H1 (cell line): ENCODE measurements around the gene ANKRD11. TPM values are rescaled to one million over a fixed set of nuclear protein-coding genes. Genes with fewer than 3 reads are reported as not detected.

ENCODE experiments used
- CTCF ChIA-PET: fragments of 300-600 bp; sonication (Branson Sonifier 250); formaldehyde crosslinking; loops from one replicate; lab custom pipeline; 2021; ENCODE audit not compliant: partially characterized antibody; lab: Charles Lee
- POLR2A ChIA-PET: fragments of 300-600 bp; sonication (Branson Sonifier 250); formaldehyde crosslinking; loops from one replicate; lab custom pipeline; 2021; ENCODE audit warnings: inconsistent platforms; ENCODE audit not compliant: partially characterized antibody; lab: Charles Lee
- DNase-seq, 2 experiments: peaks; one replicate each; pipeline versions ENCODE4 v3.0.0 to v3.0.0-alpha.2; 2010 to 2022; ENCODE audit warnings: low spot score in 2 of 2, low read depth in 1 of 2, mixed read lengths in 1 of 2
- FAIRE-seq: peaks from 2 replicates; lab custom pipeline; 2011; peaks lifted over from hg19 to GRCh38; lab: Jason Lieb, UNC
- H2AFZ ChIP-seq: 2 replicates; pipeline ENCODE4 v1.8.1; 2012; ENCODE audit warnings: low read length, inconsistent platforms
- H2AK5ac ChIP-seq: 2 replicates; pipeline ENCODE4 v1.6.1; 2013; ENCODE audit warnings: low read depth, low read length
- H2BK120ac ChIP-seq: replicated peaks from 2 replicates; pipeline ENCODE3; 2013; ENCODE audit warnings: low read depth, low read length, inconsistent platforms
- H2BK12ac ChIP-seq: 2 replicates; pipeline ENCODE4 v1.6.1; 2013; ENCODE audit warnings: low read depth, low read length
- H2BK15ac ChIP-seq: 2 replicates; pipeline ENCODE4 v1.6.1; 2013; ENCODE audit warnings: low read length
- H2BK20ac ChIP-seq: 2 replicates; pipeline ENCODE4 v1.6.1; 2013; ENCODE audit warnings: low read length
- H2BK5ac ChIP-seq: 2 replicates; pipeline ENCODE4 v1.6.1; 2013; ENCODE audit warnings: low read depth, low read length
- H3K14ac ChIP-seq: 2 replicates; pipeline ENCODE4 v1.6.1; 2013; ENCODE audit warnings: inconsistent platforms; ENCODE audit not compliant: insufficient read length
- H3K18ac ChIP-seq: 2 replicates; pipeline ENCODE4 v1.6.1; 2013; ENCODE audit warnings: low read length; ENCODE audit errors: extremely low read depth
- H3K23ac ChIP-seq: 2 replicates; pipeline ENCODE4 v1.6.1; 2013; ENCODE audit warnings: inconsistent platforms; ENCODE audit not compliant: insufficient read length
- H3K23me2 ChIP-seq: 2 replicates; pipeline ENCODE4 v1.6.1; 2013; ENCODE audit warnings: low read depth, low read length
- H3K27ac ChIP-seq: 2 replicates; pipeline ENCODE4 v1.6.1; 2011; ENCODE audit warnings: low read depth, low read length, inconsistent platforms
- H3K27me3 ChIP-seq, 4 experiments: replicated peaks in 1 of 4; 1 replicate in 1 of 4; 2 replicates in 3 of 4; pipeline versions ENCODE4 v1.6.1 to v1.8.1; 2011 to 2013; ENCODE audit warnings: low read length in 3 of 4, mild to moderate bottlenecking in 3 of 4, inconsistent platforms in 2 of 4, mixed read lengths in 2 of 4, moderate library complexity in 1 of 4; ENCODE audit not compliant: control insufficient read depth in 3 of 4, insufficient read depth in 3 of 4; ENCODE audit errors: extremely low read depth in 1 of 4
- H3K36me3 ChIP-seq, 4 experiments: 2 replicates each; pipeline versions ENCODE4 v1.6.1 to v1.8.1; 2011 to 2013; ENCODE audit warnings: mild to moderate bottlenecking in 4 of 4, low read length in 3 of 4, moderate library complexity in 2 of 4, control low read depth in 1 of 4, inconsistent platforms in 1 of 4; ENCODE audit not compliant: insufficient read depth in 4 of 4, control insufficient read depth in 2 of 4
- H3K4ac ChIP-seq: replicated peaks from 2 replicates; pipeline ENCODE3; 2013; ENCODE audit warnings: low read length, low read depth, mixed read lengths, inconsistent platforms; ENCODE audit not compliant: insufficient read length
- H3K4me1 ChIP-seq, 4 experiments: replicated peaks in 1 of 4; 1 replicate in 1 of 4; 2 replicates in 3 of 4; pipeline versions ENCODE4 v1.6.1 to v1.8.1; 2011 to 2013; ENCODE audit warnings: low read length in 3 of 4, inconsistent platforms in 2 of 4, mixed read lengths in 1 of 4; ENCODE audit not compliant: insufficient read depth in 4 of 4, control insufficient read depth in 3 of 4
- H3K4me2 ChIP-seq, 2 experiments: 2 replicates each; pipeline versions ENCODE4 v1.6.1 to v1.8.1; 2011 to 2013; ENCODE audit warnings: low read depth in 2 of 2, low read length in 2 of 2, control low read depth in 1 of 2, inconsistent platforms in 1 of 2, mild to moderate bottlenecking in 1 of 2; ENCODE audit not compliant: insufficient read depth in 1 of 2
- H3K4me3 ChIP-seq, 4 experiments: fragments of 200-600, 300-600 bp in 1 of 4; sonication (generic), shearing (Covaris generic), sonication (Bioruptor Twin) in 1 of 4; 2 replicates each; pipeline versions ENCODE4 v1.5.1 to v1.8.1; 2011 to 2016; ENCODE audit warnings: low read length in 4 of 4, low read depth in 3 of 4, control low read depth in 2 of 4, inconsistent platforms in 2 of 4, mild to moderate bottlenecking in 2 of 4, mixed read lengths in 1 of 4, moderate library complexity in 1 of 4; ENCODE audit not compliant: insufficient read depth in 2 of 4; ENCODE audit errors: extremely low read depth in 1 of 4
- H3K56ac ChIP-seq: replicated peaks from 2 replicates; pipeline ENCODE3; 2013; ENCODE audit warnings: low read depth, mild to moderate bottlenecking, mixed read lengths, low read length, inconsistent platforms; ENCODE audit not compliant: insufficient read length
- H3K79me1 ChIP-seq: 2 replicates; pipeline ENCODE4 v1.6.1; 2013; ENCODE audit warnings: low read depth, low read length, control low read depth
- H3K79me2 ChIP-seq, 2 experiments: 2 replicates each; pipeline versions ENCODE4 v1.6.1 to v1.8.1; 2012 to 2013; ENCODE audit warnings: low read length in 2 of 2, mild to moderate bottlenecking in 2 of 2, inconsistent platforms in 1 of 2; ENCODE audit not compliant: insufficient read depth in 2 of 2, control insufficient read depth in 1 of 2
- H3K9ac ChIP-seq, 4 experiments: replicated peaks in 1 of 4; 1 replicate in 1 of 4; 2 replicates in 3 of 4; pipeline versions ENCODE4 v1.6.1 to v1.8.1; 2011 to 2013; ENCODE audit warnings: low read depth in 3 of 4, low read length in 3 of 4, control low read depth in 2 of 4, mild to moderate bottlenecking in 2 of 4, moderate library complexity in 2 of 4, inconsistent platforms in 1 of 4; ENCODE audit errors: extremely low read depth in 1 of 4
- H3K9me3 ChIP-seq, 2 experiments: 2 replicates each; pipeline versions ENCODE4 v1.6.1 to v1.8.1; 2012 to 2013; ENCODE audit warnings: mild to moderate bottlenecking in 2 of 2, moderate library complexity in 2 of 2, control low read depth in 1 of 2, inconsistent platforms in 1 of 2, low read depth in 1 of 2, low read length in 1 of 2, mixed read lengths in 1 of 2; ENCODE audit not compliant: insufficient read depth in 2 of 2
- H4K20me1 ChIP-seq, 2 experiments: replicated peaks in 1 of 2; 2 replicates each; pipeline versions ENCODE3 to v1.8.1; 2011 to 2013; ENCODE audit warnings: inconsistent platforms in 2 of 2, low read length in 2 of 2, mild to moderate bottlenecking in 1 of 2; ENCODE audit not compliant: insufficient read depth in 2 of 2, control insufficient read depth in 1 of 2
- H4K5ac ChIP-seq: 2 replicates; pipeline ENCODE4 v1.6.1; 2013; ENCODE audit warnings: low read length, low read depth, mixed read lengths, inconsistent platforms; ENCODE audit not compliant: insufficient read length
- H4K8ac ChIP-seq: 2 replicates; pipeline ENCODE4 v1.8.0; 2013; ENCODE audit warnings: mild to moderate bottlenecking, moderate library complexity, low read length, inconsistent platforms; ENCODE audit not compliant: insufficient read depth; ENCODE audit errors: extremely low read depth
- H4K91ac ChIP-seq: replicated peaks from 2 replicates; pipeline ENCODE3; 2013; ENCODE audit warnings: low read length, mixed read lengths, inconsistent platforms; ENCODE audit not compliant: insufficient read length
- E2F6 ChIP-seq: IDR thresholded peaks from 2 replicates; pipeline ENCODE4 v1.6.1; 2012; ENCODE audit warnings: inconsistent platforms
- GABPA ChIP-seq: IDR thresholded peaks from 2 replicates; pipeline ENCODE4 v1.6.1; 2011; ENCODE audit warnings: mild to moderate bottlenecking, low read length, moderate library complexity, borderline replicate concordance; ENCODE audit not compliant: insufficient read depth
- HDAC2 ChIP-seq, 2 experiments: fragments of 300-600 bp in 1 of 2; sonication (generic) in 1 of 2; IDR thresholded peaks; 2 replicates each; pipeline ENCODE4 v1.6.1; 2011 to 2012; ENCODE audit warnings: low read depth in 2 of 2, low read length in 2 of 2, mild to moderate bottlenecking in 2 of 2, moderate library complexity in 2 of 2, borderline replicate concordance in 1 of 2, inconsistent platforms in 1 of 2
- KDM1A ChIP-seq: fragments of 200-600, 300-600 bp; sonication (generic); IDR thresholded peaks from 2 replicates; pipeline ENCODE4 v1.7.1; 2016; ENCODE audit warnings: mild to moderate bottlenecking, low read length, borderline replicate concordance
- KDM5A ChIP-seq: fragments of 200-600 bp; IDR thresholded peaks from 2 replicates; pipeline ENCODE4 v1.7.1; 2012; ENCODE audit warnings: mild to moderate bottlenecking, low read length, inconsistent platforms, mixed read lengths
- MAX ChIP-seq: IDR thresholded peaks from 2 replicates; pipeline ENCODE4 v1.6.1; 2012; ENCODE audit warnings: inconsistent platforms
- RAD21 ChIP-seq, 2 experiments: IDR thresholded peaks in 1 of 2; conservative IDR thresholded peaks in 1 of 2; 2 replicates each; pipeline ENCODE4 v1.6.1; 2011; ENCODE audit warnings: low read depth in 2 of 2, low read length in 2 of 2, improper control_type of control experiment in 1 of 2, inconsistent platforms in 1 of 2, mild to moderate bottlenecking in 1 of 2, moderate library complexity in 1 of 2
- SAP30 ChIP-seq: fragments of 300-600 bp; sonication (generic); IDR thresholded peaks from 2 replicates; pipeline ENCODE4 v1.7.1; 2012; ENCODE audit warnings: low read length, moderate library complexity, mild to moderate bottlenecking, inconsistent platforms; ENCODE audit not compliant: insufficient read depth, insufficient replicate concordance
- SIN3A ChIP-seq, 2 experiments: IDR thresholded peaks in 1 of 2; conservative IDR thresholded peaks in 1 of 2; 2 replicates each; pipeline ENCODE4 v1.6.1; 2011 to 2012; ENCODE audit warnings: low read length in 2 of 2, improper control_type of control experiment in 1 of 2, low read depth in 1 of 2, mild to moderate bottlenecking in 1 of 2
- SIX5 ChIP-seq: IDR thresholded peaks from 2 replicates; pipeline ENCODE4 v1.6.1; 2011; ENCODE audit warnings: mild to moderate bottlenecking, low read depth, low read length
- ZNF274 ChIP-seq: IDR thresholded peaks from 2 replicates; pipeline ENCODE4 v1.7.0; 2012; ENCODE audit warnings: low read length, borderline replicate concordance; ENCODE audit errors: extremely low read depth
- WGBS, 2 experiments: shearing (Covaris generic) in 1 of 2; methylation state at CpG; one replicate each; pipeline versions ENCODE4 v1.1.6 to v1.1.7; 2013 to 2015; ENCODE audit warnings: low lambda C conversion rate in 2 of 2, mixed read lengths in 2 of 2, inconsistent platforms in 1 of 2, low coverage in 1 of 2, missing lambda C conversion rate in 1 of 2; ENCODE audit not compliant: insufficient replicate concordance in 2 of 2, insufficient coverage in 1 of 2, insufficient read length in 1 of 2; ENCODE audit errors: extremely low coverage in 1 of 2, missing lambda C conversion rate in 1 of 2; 5-methylcytosine and 5-hydroxymethylcytosine counted together
- polyA plus RNA-seq, 7 experiments: library from polyadenylated mRNA; depleted of rRNA in 3 of 7; stranded (reverse) in 5 of 7; unstranded in 2 of 7; fragments of >200 nt in 5 of 7; fragments of 200-250 nt in 2 of 7; gene quantifications; 1 replicate in 5 of 7; 2 replicates in 1 of 7; 4 replicates in 1 of 7; pipeline versions ENCODE4 v1.2.1 to v1.2.3, GENCODE V29; 2011 to 2013; ENCODE audit warnings: missing spikeins in 2 of 7, mixed read lengths in 2 of 7
- total RNA-seq: library from RNA; stranded (reverse); fragmentation: NEBNext Ultra II Directional; extraction: Animal tissue kit (Norgen Biotek cat#: 25700); gene quantifications from 2 replicates; pipeline ENCODE4 v1.2.1, GENCODE V29; 2021

Gene ANKRD11
- total and polyA plus RNA-seq, 2 of the 8 experiments (the other 6 are each of a cell fraction or from before 2014, with no cell fraction given) = 46.5 to 142 TPM

GRCh38 chr16:89506113-89506504, 15.7 kb upstream of the ANKRD11 start:
- H3K36me3 ChIP-seq = peaks cover 4 to 9% (median 7%) of the 10 kb centered on the region in 4 experiments; a peak in 5 of 8 replicates
- TF ChIP-seq KDM1A = no peak
- no peak for TF ChIP-seq SAP30
- TF ChIP-seq E2F6 = no peak
- no peak for TF ChIP-seq HDAC2 (IDR thresholded peaks at IDR 0.05; ENCODE audit: borderline replicate concordance in 1 of 2, low read depth in 2 of 2, low read length in 2 of 2)
- TF ChIP-seq RAD21 (IDR thresholded peaks at IDR 0.05 in 1 of 2, conservative IDR thresholded peaks at IDR 0.05 in 1 of 2; ENCODE audit: low read depth in 2 of 2, low read length in 2 of 2) = no peak
- TF ChIP-seq ZNF274 = no peak
- TF ChIP-seq MAX = no peak
- TF ChIP-seq SIN3A (conservative IDR thresholded peaks at IDR 0.05 in 1 of 2, IDR thresholded peaks at IDR 0.05 in 1 of 2; ENCODE audit: low read depth in 1 of 2, low read length in 2 of 2) = no peak
- TF ChIP-seq KDM5A = no peak
- TF ChIP-seq GABPA = no peak
- TF ChIP-seq SIX5 = no peak
- ChIA-PET POLR2A (interaction anchor here (5.2 kb wide), 1 partner anchor 16 kb away, joined by 56 read pairs; the partner anchor contains the start of gene ANKRD11), CTCF (no interaction called here)
- H3K18ac ChIP-seq = no peak overlapping the region
- H4K8ac ChIP-seq = no peak overlapping the region
- H3K27ac ChIP-seq = no peak overlapping the region
- no peak overlapping the region for H3K56ac ChIP-seq
- no peak overlapping the region for H2BK120ac ChIP-seq
- H2AFZ ChIP-seq = no peak overlapping the region
- H2BK20ac ChIP-seq = no peak overlapping the region
- peaks cover 0 to 4% (median 0%) of the 10 kb centered on the region in 4 experiments; a peak in 4 of 7 replicates for H3K4me1 ChIP-seq
- no peak overlapping the region for H3K23ac ChIP-seq
- DNase-seq (no peak), FAIRE-seq (no peak)
- peaks cover 12% of the 10 kb centered on the region; the same call in 1 of the 2 replicates for H3K23me2 ChIP-seq
- H3K79me2 ChIP-seq = peaks cover 9 to 23% of the 10 kb centered on the region in 2 experiments
- H2BK5ac ChIP-seq = no peak overlapping the region
- no peak overlapping the region for H2BK12ac ChIP-seq
- peaks cover 0 to 6% of the 10 kb centered on the region in 2 experiments for H4K20me1 ChIP-seq
- no peaks in the 10 kb centered on the region for H3K9me3 ChIP-seq
- no peak overlapping the region for H3K14ac ChIP-seq
- H3K4ac ChIP-seq = no peak overlapping the region
- H3K4me2 ChIP-seq = no peak overlapping the region
- H2BK15ac ChIP-seq = no peak overlapping the region
- no peak overlapping the region for H4K5ac ChIP-seq
- H4K91ac ChIP-seq = no peak overlapping the region
- H3K27me3 ChIP-seq = peaks cover 0 to 4% (median 2%) of the 10 kb centered on the region in 4 experiments; a peak in 3 of 7 replicates
- H3K79me1 ChIP-seq = peaks cover 2% of the 10 kb centered on the region; the same call in 1 of the 2 replicates
- no peak overlapping the region for H3K9ac ChIP-seq
- no peak overlapping the region for H3K4me3 ChIP-seq
- WGBS, 2 experiments = 85% methylated on average over 4 of the region's 4 CpGs; no CpG with 5 or more reads in 1 of the 2 experiments
- no peak overlapping the region for H2AK5ac ChIP-seq
